ENCODE data around the gene GPR137. TPM values are rescaled to one million over a fixed set of nuclear protein-coding genes. Genes with fewer than 3 reads are reported as not detected.
A peak's percentile ranks its signal among the peaks of the same experiment; 100 is the strongest.

The GPR137 gene
- total RNA-seq, 1 donor from 2014 or later, result 4.7 TPM

DNA sequence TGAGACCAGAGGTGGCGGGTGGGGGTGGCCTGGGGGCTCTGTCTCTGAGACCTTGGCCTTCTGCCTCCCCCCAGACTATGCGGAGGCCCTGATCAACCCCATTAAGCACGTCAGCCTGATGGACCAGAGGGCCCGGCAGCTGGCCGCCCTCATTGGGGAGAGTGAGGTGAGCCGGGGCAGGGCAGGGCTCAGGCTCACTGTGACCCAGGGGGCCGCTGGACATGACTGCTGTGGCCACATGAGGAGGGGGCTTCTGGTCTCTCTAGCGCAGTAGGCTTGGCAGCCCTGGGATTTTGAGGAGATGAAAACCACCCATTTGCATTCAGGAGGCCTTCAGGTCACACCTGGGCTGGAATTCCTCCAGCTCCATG lies 21.7 kb upstream of the GPR137 start:
- DNase-seq, result no peak

DNA sequence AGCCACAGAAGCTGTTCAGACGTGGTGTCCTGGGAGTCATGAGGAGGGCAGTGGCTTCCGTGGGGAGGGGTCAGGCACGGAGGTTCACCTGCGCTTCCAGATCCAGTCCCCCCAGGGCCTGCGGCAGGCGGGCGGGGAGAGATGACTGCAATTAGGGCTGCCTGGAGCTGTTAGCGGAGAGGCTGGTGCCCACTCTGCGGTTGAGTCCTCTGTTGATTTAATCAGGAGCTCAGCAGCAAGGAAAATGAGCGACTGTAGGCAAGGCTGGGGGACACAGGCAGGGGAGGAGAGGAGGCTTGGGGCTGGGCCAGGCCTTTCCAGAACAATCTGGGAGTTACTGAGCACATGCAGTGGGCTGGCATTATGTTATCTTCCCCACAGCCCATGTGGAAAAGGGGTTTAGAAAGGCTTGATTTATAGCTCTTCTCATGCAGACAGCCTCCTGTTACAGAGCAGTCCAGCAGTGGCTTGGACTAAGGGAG lies 21.2 kb upstream of the GPR137 start:
- DNase-seq, result no peak

DNA sequence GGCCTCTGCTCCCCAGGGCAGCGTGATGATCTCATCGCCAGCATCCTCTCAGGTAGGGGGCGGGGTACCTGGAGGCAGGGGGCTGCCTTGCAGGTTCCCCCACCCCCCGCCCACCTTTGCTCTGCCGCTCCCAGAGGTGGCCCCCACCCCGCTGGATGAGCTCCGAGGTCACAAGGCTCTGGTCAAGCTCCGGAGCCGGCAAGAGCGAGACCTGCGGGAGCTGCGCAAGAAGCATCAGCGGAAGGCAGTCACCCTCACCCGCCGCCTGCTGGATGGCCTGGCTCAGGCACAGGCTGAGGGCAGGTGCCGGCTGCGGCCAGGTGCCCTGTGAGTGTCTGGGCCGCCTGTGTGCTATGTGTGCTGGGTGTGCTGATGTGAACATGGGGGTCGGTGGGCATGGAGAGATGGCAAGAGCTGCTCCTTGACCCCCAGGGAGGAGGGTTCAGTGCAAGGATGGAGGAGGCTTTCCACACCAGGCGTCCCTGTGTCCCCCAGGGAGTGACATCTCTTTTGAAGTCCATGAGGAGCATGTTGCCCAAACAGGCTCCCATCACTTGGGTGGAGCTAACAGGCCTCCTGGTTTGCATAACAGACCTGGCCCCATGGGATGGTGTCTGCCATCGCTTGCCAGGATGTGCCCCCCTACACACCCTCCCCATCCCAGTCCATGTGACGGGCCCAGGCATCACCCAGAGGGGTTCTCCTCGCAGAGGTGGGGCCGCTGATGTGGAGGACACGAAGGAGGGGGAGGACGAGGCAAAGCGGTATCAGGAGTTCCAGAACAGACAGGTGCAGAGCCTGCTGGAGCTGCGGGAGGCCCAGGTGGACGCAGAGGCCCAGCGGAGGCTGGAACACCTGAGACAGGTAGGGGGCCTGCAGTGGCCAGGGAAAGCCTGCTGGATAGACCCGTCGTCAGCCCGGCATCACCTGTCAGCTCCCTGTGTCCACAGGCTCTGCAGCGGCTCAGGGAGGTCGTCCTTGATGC lies 20.2 kb upstream of the GPR137 start:
- no peak for DNase-seq

DNA sequence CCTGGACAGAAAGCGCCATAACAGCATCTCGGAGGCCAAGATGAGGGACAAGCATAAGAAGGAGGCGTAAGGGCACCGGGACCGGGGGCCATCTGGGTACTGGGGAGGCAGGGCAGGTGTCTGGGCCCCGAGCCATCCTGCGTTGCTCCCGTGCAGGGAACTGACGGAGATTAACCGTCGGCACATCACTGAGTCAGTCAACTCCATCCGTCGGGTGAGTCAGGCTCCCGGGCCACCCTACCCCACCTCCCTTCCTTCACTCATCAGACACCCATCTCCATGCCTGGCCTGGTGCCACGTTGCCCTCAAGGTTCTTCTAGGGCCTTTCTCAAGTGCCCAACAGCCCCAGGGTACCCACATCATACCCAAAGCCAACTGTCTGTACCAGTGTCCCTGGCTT lies 19.3 kb upstream of the GPR137 start:
- no peak for DNase-seq

DNA sequence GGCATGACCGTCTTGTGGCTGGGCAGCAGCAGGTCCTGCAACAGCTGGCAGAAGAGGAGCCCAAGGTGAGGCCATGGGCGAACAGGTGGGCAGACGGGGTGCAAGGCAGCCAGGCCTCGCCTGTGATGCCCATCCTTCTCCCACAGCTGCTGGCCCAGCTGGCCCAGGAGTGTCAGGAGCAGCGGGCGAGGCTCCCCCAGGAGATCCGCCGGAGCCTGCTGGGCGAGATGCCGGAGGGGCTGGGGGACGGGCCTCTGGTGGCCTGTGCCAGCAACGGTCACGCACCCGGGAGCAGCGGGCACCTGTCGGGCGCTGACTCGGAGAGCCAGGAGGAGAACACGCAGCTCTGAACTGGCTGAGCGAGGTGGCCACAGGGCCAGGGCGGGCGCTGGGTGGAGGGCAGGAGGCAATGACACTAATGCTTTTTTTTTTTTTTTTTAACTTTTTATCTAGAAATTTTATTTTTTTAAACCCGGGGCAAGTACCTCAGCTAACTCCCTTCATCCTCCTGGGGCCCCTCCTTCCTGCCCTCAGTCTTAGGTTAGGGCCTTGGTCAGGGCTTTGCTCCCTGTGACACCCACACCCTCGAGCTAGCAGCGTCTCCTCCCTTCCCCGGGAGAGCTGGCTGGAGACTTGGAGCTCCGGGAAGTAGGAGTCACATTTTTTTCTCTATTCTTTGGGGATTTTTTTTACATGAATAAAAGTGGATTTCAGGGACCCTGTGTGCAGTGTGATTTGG lies 18.3 kb upstream of the GPR137 start:
- DNase-seq, result no peak

DNA sequence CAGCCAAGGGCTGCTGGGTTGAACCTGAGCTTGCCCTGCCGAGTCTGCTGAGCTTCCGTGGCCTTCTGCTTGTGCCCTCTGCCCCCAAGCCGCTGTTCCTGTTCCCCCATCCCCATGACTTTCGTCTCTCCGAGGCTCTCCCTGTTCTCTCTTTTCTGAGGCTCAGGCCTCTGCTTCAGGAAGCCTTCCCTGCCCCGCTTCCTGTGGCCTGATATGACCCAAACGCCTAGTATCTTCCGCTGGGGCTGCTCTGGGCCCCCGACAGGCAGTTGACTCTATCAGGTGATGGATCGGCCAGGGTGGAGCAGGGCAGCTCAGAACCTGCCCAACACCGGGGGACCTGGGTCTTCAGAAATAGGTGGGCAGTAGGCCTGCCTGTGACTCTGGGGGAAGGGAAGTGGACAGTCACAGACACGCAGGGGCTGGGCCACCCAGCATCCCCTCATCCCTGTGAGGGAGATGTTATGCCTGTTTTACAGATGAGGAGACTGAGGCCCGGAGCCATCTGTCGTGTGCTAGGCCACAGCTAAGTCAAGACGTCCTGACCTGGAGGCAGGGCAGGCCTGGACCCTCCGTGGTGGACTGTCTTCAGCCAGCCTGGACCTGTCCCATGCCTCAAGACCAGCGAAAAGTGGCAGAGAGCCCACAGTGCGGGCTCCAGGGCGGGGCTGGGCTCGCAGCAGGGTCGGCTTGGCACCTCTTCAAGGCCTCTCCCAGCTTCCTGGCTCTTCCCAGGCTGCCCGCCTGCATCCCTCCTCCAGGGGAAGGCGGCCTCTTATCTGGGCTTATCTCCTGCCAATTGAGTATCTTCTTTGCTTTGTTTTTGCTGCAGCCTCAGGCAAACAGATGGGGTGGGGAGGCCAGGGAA lies 17.4 kb upstream of the GPR137 start:
- no peak for DNase-seq

DNA sequence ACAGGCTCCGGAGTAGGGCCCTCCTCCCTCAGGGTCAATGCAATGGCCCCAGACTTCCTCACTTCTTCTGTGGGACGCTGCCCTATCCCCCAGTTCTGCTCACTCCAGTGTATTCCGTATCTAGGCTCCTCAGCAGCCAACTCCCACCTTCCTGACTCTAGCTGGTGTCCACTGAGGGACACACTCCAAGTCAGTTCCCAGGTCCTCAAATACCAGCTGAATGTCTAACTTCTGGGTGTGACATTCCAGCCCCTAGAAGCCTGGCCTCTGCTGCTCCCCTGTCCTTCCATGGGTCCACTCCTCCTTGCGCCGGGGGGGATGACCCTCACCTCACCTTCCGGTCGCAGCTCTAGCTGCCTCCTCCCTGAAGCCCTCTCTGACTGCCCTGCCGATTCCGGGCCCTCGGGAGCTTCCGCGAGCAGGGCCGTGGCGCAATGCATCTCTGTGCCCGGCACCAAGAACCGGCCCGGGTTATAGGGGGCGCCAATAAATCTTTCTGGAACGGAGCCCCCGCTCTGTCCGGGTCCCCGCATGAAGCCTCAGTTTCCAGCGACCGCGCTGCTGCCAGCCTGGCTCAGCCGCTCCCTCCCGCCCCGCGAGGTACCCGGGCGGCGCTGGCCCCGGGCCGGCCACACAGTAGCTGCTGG lies 16.6 kb upstream of the GPR137 start:
- peak; percentile 51 for DNase-seq

DNA sequence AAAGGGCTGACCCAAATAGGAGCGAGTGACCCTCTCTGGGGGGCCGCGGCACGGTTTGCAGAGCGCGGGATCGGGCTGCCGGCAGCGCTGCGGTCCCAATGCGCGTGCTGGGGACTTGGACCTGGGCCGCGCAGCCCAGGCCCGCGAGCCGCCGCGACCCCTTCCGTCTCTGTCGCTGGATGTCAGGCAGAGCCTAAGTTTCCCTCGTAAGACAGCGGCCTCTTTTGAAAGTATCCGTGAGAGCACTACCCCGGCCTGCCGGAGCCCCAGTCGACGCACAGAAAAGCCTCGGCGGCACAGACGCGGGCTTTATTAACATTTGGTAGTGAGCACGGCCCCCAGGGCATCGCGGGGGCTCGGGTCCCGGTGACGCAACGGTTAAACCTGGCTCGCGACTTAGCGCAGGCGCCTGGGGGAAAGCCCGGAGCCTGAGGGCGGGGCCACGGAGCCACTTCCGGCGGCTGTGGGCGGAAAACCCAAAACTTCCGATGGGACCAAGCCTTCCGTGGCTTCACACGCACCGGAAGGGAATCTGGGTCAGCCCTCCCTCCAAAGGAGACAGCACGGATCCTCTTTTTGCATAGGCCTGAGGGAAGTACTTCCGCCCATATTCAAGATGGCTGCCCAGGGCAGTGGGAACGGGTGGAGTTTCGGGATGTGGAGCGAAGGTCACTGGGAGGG lies 16.0 kb upstream of the GPR137 start:
- DNase-seq, result peak; percentile 99

DNA sequence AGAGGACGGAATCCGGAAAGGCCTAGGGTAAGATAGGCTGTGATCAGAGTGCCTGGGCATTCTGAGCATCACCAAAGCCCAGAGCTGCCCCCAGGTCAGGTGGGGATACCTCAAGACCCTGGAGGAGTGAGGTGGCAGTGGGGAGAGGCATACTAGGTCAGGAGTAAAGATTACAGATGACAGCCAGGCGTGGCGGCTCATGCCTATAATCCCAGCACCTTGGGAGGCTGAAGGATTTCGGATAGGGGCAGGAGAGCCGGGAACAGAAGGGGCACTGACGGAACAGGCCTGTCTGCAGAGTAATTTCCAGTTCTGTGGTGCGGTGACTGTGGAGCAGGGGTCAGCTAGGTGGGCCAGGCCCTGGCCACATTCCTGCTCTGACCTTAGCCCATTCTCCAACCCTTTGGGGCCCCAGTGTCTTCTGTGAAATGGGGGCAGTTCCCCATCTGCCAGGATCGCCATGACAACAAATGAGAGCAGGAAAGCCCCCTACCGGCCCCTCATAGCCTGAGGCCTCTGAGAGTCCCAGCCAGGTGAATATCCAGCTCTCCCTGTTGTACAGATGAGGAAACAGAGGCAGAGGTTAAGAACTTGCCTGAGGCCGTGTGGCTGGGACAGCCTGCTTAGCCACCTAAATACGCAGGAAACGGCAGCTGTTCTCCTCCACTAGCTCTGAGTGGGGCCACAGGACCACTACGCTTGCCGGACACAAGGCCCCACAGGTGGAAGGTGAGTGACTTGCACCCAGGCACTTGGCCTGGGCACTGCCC lies 10.4 kb upstream of the GPR137 start:
- DNase-seq, result no peak

DNA sequence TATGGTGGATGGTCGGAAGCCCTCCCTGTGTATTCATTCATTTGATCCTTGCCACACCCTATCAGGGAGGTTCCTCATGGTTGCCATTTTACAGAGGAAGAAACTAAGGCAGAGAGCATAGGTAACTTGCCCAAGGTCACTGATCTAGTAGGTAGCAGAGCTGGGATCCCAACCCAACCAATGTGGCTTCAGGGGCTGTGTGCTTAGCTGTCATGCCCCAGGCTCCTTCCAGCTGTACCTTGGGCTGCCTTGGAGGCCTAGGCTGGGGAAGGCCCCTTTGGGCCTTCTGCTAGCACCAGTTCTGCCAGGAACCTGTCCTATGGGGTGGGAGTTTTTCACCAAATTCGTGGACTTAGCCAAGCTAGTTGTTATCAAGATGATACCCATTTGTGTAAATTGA lies 9.8 kb upstream of the GPR137 start:
- no peak for DNase-seq

DNA sequence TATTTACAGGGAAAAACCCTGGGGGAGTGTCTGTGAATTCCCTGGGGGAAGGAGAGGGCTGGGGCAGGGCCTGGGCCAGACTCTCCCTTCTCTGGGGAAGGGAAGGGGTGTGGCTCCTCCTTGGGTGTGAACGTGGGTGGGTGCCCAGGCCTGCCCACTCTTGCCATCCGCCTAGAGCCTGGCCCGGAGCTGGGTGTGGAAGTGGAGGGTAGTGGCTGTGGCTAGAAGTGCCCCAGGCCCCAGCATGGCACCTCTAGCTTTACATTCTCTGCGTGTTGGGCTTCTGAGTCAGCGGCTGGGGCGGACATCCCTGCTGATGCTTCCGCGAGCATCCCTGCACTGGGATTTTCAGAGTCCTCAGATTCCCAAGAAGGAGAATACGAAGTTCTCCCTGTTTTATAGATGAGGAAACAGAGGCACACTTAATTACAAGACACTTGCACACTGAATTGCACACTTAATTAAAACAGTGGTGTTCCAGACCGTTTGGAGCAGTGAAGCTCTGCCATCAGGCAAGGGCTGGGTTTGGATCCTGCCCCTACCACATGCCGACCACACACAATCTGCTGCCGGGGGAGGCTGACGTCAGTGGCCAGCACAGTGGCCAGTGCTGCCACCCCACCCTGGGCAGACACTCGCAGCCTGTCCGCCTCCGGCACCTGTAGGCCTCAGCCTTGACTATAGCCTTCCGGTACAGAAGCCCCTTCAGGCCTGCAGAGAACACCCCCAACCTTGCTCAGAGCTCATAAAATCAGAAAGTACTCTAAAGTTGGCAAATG lies 8.8 kb upstream of the GPR137 start:
- no peak for DNase-seq

DNA sequence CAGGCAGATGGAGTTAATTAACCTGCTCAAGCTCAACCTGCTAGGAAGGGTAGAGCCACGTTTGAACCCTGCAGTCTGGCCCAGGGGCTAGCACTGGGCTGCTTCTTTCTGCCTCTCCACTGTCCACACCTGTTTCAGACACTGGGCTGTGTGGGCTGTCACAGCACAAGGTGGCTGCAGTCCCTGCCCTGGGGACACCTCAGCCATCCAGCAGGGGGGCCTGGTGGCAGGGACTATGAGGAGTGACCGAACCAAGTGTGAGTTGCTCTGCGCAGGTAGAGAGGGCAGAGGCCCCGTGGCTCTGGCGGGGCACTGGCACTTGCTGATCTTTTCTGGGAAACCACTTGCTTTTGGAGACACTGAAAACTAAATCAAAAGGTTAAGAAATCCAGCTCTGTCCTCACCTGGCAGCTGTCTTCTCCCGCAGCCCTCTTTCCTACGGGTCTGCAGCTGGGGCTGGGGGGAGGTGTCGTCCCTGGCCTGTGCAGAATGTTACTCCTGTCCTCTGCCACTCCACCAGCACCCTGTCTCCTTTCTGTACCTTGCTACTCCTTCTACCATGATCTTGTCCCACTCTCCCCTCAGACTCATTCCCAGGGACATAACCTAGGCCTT lies 7.0 kb upstream of the GPR137 start:
- DNase-seq, result no peak

DNA sequence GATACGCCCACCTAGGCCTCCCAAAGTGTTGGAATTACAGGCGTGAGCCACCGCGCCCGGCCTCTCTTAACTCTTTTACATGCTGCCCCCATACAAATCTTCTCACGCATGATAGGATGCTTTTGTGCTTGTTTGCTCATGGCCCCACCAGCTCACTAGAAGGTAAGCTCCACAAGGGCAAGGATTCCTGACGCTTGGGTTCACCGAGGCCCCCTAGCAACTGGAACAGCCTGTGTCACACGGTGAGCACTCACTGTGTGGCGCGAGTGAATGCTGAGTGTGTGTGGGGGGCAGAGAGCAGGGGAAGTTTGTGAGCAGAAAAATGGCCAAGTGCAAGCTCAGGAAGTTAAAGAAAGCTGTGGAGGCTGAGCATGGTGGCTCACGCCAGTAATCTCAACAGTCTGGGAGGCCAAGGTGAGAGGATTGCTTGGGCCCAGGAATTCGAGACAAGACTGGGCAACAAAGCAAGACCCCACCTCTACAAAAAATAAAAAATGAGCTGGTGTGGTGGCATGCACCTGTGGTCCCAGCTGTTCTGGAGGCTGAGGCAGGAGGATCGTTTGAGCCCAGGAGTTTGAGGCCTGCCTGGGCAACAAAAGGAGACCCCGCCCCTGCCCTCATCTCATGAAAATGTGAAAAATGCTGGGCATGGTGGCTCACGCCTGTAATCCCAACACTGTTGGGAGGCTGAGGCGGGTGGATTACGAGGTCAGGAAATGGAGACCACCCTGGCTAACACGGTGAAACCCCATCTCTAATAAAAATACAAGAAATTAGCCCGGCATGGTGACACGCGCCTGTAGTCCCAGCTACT lies 3.5 kb upstream of the GPR137 start:
- DNase-seq, result no peak

DNA sequence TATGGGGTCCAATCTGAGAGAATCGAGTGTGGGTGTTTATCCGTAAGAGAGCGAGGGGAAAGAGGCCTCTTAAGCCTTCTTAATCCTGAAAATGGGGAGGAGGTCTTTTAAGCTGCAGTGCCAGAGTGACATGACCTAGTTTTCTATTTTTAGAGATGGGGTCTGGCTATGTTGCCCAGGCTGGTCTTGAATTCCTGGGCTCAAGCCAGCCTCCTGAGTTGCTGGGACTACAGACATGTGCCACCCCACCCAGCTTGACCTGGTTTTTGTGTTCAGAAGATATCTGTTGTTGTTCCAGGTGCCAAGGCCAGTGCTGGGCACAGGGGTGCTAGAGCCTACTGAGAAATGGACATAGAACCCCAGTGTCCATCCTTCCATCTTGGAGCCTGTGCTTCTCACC lies 2.6 kb upstream of the GPR137 start:
- no peak for DNase-seq

DNA sequence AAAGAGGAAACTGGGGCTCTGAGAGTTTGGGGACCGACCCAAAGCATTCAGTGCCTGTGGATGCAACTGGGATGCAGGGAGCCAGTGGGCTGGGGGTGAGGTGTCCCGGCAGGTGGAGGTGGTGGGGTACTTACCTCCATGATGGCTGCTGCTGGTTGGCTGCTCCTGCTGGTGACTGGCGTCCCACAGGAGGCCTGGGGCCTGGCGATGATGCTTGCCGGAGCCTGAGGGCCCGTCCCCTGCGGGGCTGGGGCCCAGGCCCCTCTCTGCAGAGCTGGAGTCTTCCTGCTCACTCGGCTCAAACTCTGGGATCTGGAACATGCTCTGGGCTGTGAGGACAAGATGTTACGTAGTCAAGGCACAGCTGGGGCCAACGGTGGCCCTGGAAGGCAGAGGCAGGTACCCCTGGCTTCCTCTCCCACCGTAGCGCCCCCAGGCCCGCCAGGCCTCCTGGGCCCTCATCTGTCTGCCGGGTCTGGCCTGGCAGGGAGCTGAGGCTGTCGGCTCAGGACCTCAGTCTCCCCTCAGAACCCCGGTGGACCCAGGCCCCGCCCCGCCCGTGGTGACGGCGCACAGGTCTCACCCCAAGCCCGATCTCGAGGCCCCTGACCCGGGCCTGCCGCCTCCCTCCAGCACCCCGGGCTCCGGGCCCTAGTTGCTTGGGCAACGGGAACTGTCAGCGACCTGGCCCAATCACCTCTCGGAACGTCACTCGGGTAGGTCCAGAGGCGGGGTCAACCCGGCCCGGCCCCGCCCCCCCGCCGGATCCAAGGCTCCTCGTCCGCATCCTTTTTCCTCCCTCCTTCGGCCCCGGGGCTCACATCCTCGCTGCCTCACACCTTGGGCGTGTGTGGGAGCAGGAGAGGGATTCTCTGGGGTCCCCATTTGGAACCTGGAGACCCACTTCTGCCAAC lies 1.3 kb upstream of the GPR137 start, which contains the start of gene BAD:
TSS of gene BAD (minus strand) at position 618 of the 914 bp plus-strand sequence. CDS start at position 321, 297 bp downstream.
- DNase-seq, result peak; percentile 93

DNA sequence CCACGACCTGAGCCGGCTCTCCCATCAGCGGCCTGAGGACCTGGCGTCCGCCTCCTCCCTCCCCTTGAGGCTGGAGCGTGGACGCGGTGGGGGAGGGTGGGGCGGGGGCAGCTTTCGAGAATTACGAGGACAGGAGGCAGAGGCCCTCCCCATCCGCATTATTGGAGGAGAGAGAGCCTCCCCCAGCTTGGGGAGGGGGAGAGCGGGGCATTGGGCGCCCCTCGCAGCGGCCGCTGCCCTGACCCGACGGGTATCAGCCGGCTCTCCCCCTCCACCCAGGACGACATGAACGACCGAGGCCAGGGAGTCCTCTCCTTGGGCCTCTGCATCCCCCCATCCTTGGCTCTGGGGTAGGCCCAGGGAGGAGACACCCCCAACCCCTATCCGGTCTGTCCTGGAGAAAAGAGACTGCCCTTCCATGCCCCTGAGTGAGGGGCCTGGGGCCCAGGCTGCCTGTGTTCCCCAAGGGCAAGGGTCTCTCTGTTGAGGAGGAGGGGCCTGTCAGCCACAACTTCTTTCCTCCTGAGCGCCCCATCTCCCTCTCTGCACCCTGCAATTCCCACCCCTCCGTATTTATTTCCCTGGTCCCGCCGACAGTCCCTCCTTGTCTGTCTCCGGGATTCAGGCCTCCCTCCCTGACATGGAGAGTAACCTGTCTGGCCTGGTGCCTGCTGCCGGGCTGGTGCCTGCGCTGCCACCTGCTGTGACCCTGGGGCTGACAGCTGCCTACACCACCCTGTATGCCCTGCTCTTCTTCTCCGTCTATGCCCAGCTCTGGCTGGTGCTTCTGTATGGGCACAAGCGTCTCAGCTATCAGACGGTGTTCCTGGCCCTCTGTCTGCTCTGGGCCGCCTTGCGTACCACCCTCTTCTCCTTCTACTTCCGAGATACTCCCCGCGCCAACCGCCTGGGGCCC lies 495 bp downstream of the GPR137 start:
- DNase-seq, result no peak
